Nephron (organoid): ENCODE data around the gene ABLIM1.
A peak's percentile ranks its signal among the peaks of the same experiment; 100 is the strongest.

Experiments used
- H3K27ac Mint-ChIP-seq, 3 experiments: 2 replicates each; pipeline ENCODE4 v1.8.0; 2020; ENCODE audit warnings: mixed read lengths in 3 of 3, mild to moderate bottlenecking in 2 of 3, moderate library complexity in 1 of 3
- H3K27me3 Mint-ChIP-seq: 2 replicates; pipeline ENCODE4 v1.8.0; 2021; ENCODE audit warnings: low read depth, mild to moderate bottlenecking, moderate library complexity, mixed read lengths
- H3K36me3 Mint-ChIP-seq: 2 replicates; pipeline ENCODE4 v1.8.0; 2020; ENCODE audit warnings: low read depth, mixed read lengths
- H3K4me1 Mint-ChIP-seq: 2 replicates; pipeline ENCODE4 v1.8.0; 2020; ENCODE audit warnings: mixed read lengths
- H3K4me3 Mint-ChIP-seq, 3 experiments: 2 replicates each; pipeline ENCODE4 v1.8.0; 2020; ENCODE audit warnings: mild to moderate bottlenecking in 3 of 3, mixed read lengths in 3 of 3, moderate library complexity in 2 of 3
- H3K9me3 Mint-ChIP-seq: 2 replicates; pipeline ENCODE4 v1.8.0; 2020; ENCODE audit warnings: mixed read lengths
- CTCF ChIP-seq, 3 experiments: fragments of 200-600 bp; sonication (generic); IDR thresholded peaks; one replicate each; pipeline ENCODE4 v1.5.0; 2021; ENCODE audit warnings: antibody characterized with exemption in 3 of 3; ENCODE audit not compliant: unreplicated experiment in 3 of 3

The ABLIM1 gene

GRCh38 chr10:114643158-114643557 is 14.9 kb downstream of the ABLIM1 start:
- peaks cover 17% of the 10 kb centered on the region for H3K4me1 Mint-ChIP-seq

DNA sequence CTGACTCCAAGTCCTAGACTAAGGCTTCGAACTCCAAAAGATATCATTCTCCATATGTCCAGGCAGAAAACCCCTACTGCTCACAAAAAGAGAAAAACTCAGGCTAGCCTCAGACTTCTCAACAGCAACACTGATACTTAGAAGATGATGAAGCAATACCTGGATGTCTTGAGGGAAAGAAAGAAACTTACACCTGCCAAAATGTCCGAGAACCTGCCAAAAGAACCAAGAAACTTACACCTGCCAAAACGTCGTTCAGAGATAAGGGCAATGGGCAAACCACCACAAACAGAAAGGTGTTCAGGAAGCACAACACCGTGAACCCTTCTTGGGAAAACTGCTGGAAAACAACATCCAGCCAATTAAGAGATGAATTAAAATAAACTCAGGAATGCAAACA is 15.3 kb downstream of the ABLIM1 start:
- Mint-ChIP-seq H3K36me3 (no peaks in the 10 kb centered on the region), H3K4me3 (no peak overlapping the region), H3K27ac (no peak overlapping the region), H3K9me3 (no peaks in the 10 kb centered on the region), H3K27me3 (peaks cover 9% of the 10 kb centered on the region), H3K4me1 (peaks cover 17% of the 10 kb centered on the region)
- TF ChIP-seq CTCF (IDR thresholded peaks at IDR 0.05; ENCODE audit: unreplicated experiment in 3 of 3): no peak

More at GRCh38 chr10:114643158-114643557, 14.9 kb downstream of the ABLIM1 start:
- Mint-ChIP-seq H3K36me3 (no peaks in the 10 kb centered on the region), H3K9me3 (no peaks in the 10 kb centered on the region), H3K27me3 (peaks cover 9% of the 10 kb centered on the region), H3K4me3 (no peak overlapping the region), H3K27ac (no peak overlapping the region)
- no peak for TF ChIP-seq CTCF (IDR thresholded peaks at IDR 0.05; ENCODE audit: unreplicated experiment in 3 of 3)

DNA sequence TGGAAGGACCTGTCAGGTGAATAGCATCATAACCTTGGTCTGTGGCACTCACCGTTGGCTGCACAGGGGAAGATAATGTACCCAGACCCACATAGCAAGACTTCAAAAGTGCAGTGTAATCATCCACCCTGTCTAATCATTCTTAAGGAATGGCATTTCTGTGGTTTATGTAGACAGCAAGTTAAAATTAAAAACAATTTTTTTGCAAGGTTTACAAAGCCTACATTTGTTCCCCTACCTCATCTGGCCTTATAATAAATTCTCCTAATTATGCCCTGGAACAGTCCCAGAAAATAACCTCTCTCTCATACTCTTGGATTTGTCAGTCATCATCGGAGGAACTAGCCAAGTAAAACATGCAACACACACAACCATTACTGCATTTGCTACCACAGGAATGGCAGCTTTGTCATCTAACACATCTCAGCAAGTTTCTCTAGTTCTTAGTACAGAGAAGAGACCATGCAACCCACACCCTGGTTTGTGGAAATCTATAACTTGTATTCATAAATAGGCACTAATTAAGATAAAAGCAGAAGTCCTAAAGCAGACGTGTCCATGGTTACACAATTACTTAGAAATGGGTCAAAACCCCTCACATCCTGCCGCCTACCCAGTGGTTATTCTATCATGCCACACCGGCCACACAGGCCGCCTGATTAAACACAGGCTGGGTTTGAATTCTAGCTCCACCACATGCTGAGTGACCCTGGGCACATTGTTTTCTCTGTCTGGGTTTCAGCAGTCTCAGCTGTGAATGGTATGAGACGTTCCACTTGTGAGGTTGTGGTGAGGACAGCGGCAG is 19.1 kb downstream of the ABLIM1 start:
- H3K9me3 Mint-ChIP-seq: no peaks in the 10 kb centered on the region
- H3K4me1 Mint-ChIP-seq: peaks cover 24% of the 10 kb centered on the region
- TF ChIP-seq CTCF (IDR thresholded peaks at IDR 0.05; ENCODE audit: unreplicated experiment in 3 of 3): no peak
- no peaks in the 10 kb centered on the region for H3K36me3 Mint-ChIP-seq
- H3K4me3 Mint-ChIP-seq: no peak overlapping the region
- H3K27ac Mint-ChIP-seq: peak overlapping the region; percentile 0 to 28 (median 15)
- H3K27me3 Mint-ChIP-seq: peaks cover 16% of the 10 kb centered on the region

GRCh38 chr10:114635797-114636550 is 22.1 kb downstream of the ABLIM1 start:
- peaks cover 49% of the 10 kb centered on the region for H3K4me1 Mint-ChIP-seq
- H3K4me3 Mint-ChIP-seq: no peak overlapping the region
- no peaks in the 10 kb centered on the region for H3K36me3 Mint-ChIP-seq
- H3K9me3 Mint-ChIP-seq: no peaks in the 10 kb centered on the region
- no peak for TF ChIP-seq CTCF (IDR thresholded peaks at IDR 0.05; ENCODE audit: unreplicated experiment in 3 of 3)
- peaks cover 44% of the 10 kb centered on the region for H3K27me3 Mint-ChIP-seq
- H3K27ac Mint-ChIP-seq: peak overlapping the region in 1 of 3 experiments; percentile 16

DNA sequence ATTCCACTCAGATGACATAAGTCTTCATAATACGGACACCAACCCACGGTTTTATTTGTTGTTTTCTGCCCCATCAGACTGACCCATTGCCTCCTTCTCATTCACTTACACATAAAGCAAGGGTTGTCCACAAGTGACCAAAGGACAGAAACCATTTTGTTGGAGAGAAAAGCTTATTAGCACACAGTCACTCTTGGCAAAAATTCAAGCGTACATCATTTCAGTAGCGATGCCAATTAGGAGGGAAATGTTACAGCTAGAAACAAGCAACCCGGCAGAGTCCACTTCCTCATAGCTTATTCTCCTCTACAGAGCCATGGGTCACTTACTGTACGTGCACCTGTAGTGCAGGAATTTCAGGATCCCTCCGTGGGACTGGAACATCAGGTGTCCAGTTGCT is 23.0 kb downstream of the ABLIM1 start:
- Mint-ChIP-seq H3K27ac (peak overlapping the region; percentile 36 to 86 (median 69)), H3K4me3 (peak overlapping the region in 1 of 3 experiments; percentile 36), H3K4me1 (peaks cover 54% of the 10 kb centered on the region), H3K9me3 (no peaks in the 10 kb centered on the region), H3K36me3 (no peaks in the 10 kb centered on the region), H3K27me3 (peaks cover 53% of the 10 kb centered on the region)
- no peak for TF ChIP-seq CTCF (IDR thresholded peaks at IDR 0.05; ENCODE audit: unreplicated experiment in 3 of 3)
